Activated T-helper 9 cell treated with anti-CD3 and anti-CD28 coated beads, Interleukin-2, amount 50 U/mL, for 16 hours (primary cell): ENCODE measurements around the gene IRGQ.

Experiments
- DNase-seq: peaks from one replicate; pipeline ENCODE4 v3.0.0-alpha.2; 2020; ENCODE audit warnings: low read depth

Gene IRGQ

DNA sequence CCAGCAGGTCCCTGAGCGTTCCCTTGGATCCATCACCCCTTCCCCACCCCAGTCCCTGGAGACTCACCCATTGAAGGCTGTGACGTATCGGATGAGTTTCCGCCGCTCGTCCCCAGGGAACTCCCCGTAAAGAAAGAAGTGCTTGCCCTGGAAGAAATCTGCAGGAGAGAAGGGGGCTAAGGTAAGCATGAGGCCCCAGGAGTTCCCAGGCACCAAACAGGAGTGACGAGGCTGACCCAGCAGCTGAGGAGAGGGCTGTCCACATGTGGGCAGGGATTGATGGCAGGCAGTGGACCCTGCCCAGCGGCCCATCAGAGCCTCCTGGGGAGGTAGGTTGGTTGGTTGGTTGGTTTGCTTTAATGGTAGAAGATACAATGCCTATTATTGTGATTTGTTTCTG lies 51.9 kb downstream of the IRGQ start:
- DNase-seq, result no peak

DNA sequence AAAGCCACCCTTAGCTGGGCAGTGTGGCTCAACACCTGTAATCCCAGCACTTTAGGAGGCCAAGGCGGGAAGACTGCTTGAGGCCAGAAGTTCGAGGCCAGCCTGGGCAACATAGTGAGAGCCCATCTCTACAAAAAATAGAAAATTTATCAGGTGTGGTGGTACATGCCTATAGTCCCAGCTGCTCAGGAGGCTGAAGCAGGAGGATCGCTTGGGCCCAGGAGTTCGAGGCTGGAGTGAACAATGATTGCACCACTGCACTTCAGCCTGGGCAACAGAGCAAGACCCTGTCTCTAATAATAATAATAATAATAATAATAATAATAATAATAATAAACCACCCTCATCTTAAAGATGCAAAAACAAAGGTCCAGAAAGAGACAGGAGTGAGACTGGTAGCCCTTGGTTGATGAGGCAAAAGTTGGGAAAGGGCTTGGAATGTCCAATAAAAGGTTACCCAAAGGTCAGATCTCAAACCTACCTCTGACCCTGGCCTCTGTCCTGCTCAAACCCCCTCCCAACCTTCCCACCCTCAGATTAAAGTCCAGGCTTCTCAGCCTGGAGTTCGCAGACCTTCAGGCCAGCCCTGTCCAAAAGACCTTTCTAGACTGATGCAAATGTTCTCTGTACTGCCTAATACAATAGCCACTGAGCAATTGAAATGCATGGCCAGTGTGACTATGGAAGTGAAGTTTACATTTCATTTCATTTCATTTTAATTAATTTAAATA lies 53.8 kb downstream of the IRGQ start:
- DNase-seq, result no peak

DNA sequence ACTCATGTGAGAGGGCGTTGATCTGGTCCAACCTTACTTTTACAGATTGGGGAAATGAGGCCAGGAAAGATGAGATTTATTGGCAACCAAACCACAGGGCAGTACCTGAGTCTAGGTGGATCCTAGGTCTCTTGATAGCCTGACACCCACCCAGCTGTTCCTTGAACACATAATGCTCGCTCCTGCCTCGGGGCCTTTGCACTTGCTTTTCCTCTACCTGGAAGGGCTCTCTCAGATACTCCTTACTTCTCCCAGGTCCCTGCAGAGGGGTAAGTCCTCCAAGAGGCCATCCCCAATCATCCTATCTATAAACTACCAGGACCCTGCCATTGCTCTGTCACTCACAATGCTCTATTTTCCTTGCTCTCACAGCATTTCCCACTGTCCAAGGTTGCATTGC lies 55.6 kb downstream of the IRGQ start:
- no peak for DNase-seq

DNA sequence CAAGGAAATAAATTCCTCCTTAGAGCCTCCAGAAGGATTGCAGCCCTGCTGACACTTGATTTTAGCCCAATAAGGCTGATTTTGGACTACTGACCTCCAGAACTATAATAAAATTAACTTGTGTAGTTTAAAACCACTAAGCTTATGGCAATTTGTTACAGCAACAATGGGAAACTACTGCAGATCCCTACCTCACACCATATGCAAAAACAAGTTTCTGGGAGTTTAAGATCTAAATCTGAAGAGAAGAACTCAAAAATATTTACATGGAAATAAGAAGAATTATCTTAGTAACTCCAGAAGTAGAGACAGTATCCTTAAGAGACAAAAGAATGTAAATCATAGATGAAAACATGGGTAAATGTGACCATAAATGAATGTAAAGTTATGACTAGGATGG lies 57.0 kb downstream of the IRGQ start:
- no peak for DNase-seq

DNA sequence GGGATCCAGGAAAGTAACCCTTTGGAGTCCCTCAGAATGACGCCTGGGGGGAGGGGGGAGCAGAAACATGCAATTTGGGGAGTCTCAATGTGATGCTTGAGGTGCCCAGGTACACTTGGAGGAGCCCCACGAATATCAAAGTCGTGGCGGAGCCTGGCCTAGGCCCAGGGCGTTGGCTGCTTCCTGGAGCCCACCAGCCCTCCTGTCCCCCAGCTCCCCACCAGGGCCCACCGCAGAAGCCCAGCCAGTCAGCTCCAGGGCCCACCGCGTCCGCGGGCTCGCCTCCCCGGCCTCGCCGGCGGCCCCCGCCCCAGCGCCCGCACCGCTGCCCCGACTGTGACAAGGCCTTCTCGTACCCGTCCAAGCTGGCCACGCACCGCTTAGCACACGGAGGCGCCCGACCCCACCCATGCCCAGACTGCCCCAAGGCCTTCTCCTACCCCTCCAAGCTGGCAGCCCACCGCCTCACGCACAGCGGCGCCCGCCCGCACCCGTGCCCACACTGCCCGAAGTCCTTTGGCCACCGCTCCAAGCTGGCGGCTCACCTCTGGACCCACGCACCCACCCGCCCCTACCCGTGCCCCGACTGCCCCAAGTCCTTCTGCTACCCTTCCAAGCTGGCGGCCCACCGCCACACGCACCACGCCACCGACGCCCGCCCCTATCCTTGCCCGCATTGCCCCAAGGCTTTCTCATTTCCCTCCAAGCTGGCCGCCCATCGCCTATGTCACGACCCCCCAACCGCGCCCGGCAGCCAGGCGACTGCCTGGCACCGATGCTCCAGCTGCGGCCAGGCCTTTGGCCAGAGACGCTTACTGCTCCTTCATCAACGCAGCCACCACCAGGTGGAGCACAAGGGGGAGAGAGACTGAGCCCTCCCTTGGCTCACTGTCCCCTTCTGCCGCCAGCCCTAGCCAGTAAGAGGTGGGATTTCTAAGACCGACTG lies 60.8 kb downstream of the IRGQ start:
- DNase-seq, result no peak
